Measurements from ENCODE around the gene SORCS2. TPM values are rescaled to one million over a fixed set of nuclear protein-coding genes. Genes with fewer than 3 reads are reported as not detected.

Gene SORCS2
- total RNA-seq, 6 donors from 2014 or later = 2.2 to 28.3 (median 7.2) TPM

GRCh38 chr4:7263166-7263565, 70.8 kb downstream of the SORCS2 start:
- DNase-seq (no peak), ATAC-seq (ENCODE audit: low FRiP score in 2 of 2) (no peak)
- Histone ChIP-seq H3K4me3 (no peak overlapping the region), H3K27ac (no peak overlapping the region), H3K27me3 (no peaks in the 10 kb centered on the region), H3K9me3 (no peaks in the 10 kb centered on the region), H3K4me1 (no peaks in the 10 kb centered on the region), H3K36me3 (no peaks in the 10 kb centered on the region)
- no peak for TF ChIP-seq POLR2A (IDR thresholded peaks at IDR 0.05)
- no peak for TF ChIP-seq EP300 (IDR thresholded peaks at IDR 0.05)
- no peak for TF ChIP-seq POLR2AphosphoS5 (IDR thresholded peaks at IDR 0.05)
- TF ChIP-seq CTCF (IDR thresholded peaks at IDR 0.05) = no peak
- 82 to 89% methylated on average over 11 of the region's 11 CpGs for WGBS, 2 donors

GRCh38 chr4:7264694-7265093, 72.4 kb downstream of the SORCS2 start:
- H3K4me3 ChIP-seq = no peak overlapping the region
- DNase-seq (no peak), ATAC-seq (ENCODE audit: low FRiP score in 2 of 2) (no peak)
- no peaks in the 10 kb centered on the region for H3K4me1 ChIP-seq
- no peak overlapping the region for H3K27ac ChIP-seq
- no peaks in the 10 kb centered on the region for H3K36me3 ChIP-seq
- WGBS, 2 donors = 88 to 89% methylated on average over 10 to 11 of the region's 11 CpGs
- no peaks in the 10 kb centered on the region for H3K27me3 ChIP-seq
- no peaks in the 10 kb centered on the region for H3K9me3 ChIP-seq
- no peak for TF ChIP-seq CTCF (IDR thresholded peaks at IDR 0.05)
- no peak for TF ChIP-seq EP300 (IDR thresholded peaks at IDR 0.05)
- no peak for TF ChIP-seq POLR2A (IDR thresholded peaks at IDR 0.05)
- no peak for TF ChIP-seq POLR2AphosphoS5 (IDR thresholded peaks at IDR 0.05)

- DNase-seq = no peak
- TF ChIP-seq POLR2AphosphoS5 (IDR thresholded peaks at IDR 0.05) (no peak), POLR2A (IDR thresholded peaks at IDR 0.05) (no peak), EP300 (IDR thresholded peaks at IDR 0.05) (no peak), CTCF (IDR thresholded peaks at IDR 0.05) (no peak)
- Histone ChIP-seq H3K27me3 (no peaks in the 10 kb centered on the region), H3K4me3 (no peak overlapping the region), H3K27ac (no peak overlapping the region), H3K36me3 (no peaks in the 10 kb centered on the region), H3K4me1 (no peaks in the 10 kb centered on the region), H3K9me3 (no peaks in the 10 kb centered on the region)
- ATAC-seq (ENCODE audit: low FRiP score in 2 of 2) = peak in 1 of 2 donors; percentile 41
- 77 to 78% methylated on average over 15 to 18 of the region's 18 CpGs for WGBS, 2 donors
These were observed 74.4 kb downstream of the SORCS2 start for GRCh38 chr4:7266525-7267292.

- Histone ChIP-seq H3K27me3 (no peaks in the 10 kb centered on the region), H3K27ac (no peak overlapping the region), H3K4me1 (no peaks in the 10 kb centered on the region), H3K9me3 (no peaks in the 10 kb centered on the region), H3K4me3 (no peak overlapping the region), H3K36me3 (no peaks in the 10 kb centered on the region)
- no peak for TF ChIP-seq POLR2A (IDR thresholded peaks at IDR 0.05)
- TF ChIP-seq CTCF (IDR thresholded peaks at IDR 0.05) = no peak
- TF ChIP-seq POLR2AphosphoS5 (IDR thresholded peaks at IDR 0.05) = no peak
- TF ChIP-seq EP300 (IDR thresholded peaks at IDR 0.05) = no peak
- WGBS, 2 donors = 75 to 88% methylated on average over 6 to 7 of the region's 7 CpGs
- ATAC-seq (ENCODE audit: low FRiP score in 2 of 2) (no peak), DNase-seq (no peak)
These were observed 75.5 kb downstream of the SORCS2 start for GRCh38 chr4:7267829-7268228.

- 82 to 88% methylated on average over 5 to 10 of the region's 10 CpGs for WGBS, 2 donors
- TF ChIP-seq POLR2AphosphoS5 (IDR thresholded peaks at IDR 0.05) (no peak), POLR2A (IDR thresholded peaks at IDR 0.05) (no peak), EP300 (IDR thresholded peaks at IDR 0.05) (no peak), CTCF (IDR thresholded peaks at IDR 0.05) (no peak)
- H3K27me3 ChIP-seq = no peaks in the 10 kb centered on the region
- ATAC-seq (ENCODE audit: low FRiP score in 2 of 2) (no peak), DNase-seq (no peak)
- H3K4me1 ChIP-seq = no peaks in the 10 kb centered on the region
- H3K36me3 ChIP-seq = no peaks in the 10 kb centered on the region
- no peak overlapping the region for H3K4me3 ChIP-seq
- no peak overlapping the region for H3K27ac ChIP-seq
- H3K9me3 ChIP-seq = no peaks in the 10 kb centered on the region
These were observed 76.6 kb downstream of the SORCS2 start for GRCh38 chr4:7268941-7269340.
